ENCODE measurements around the gene GGA2. TPM values are rescaled to one million over a fixed set of nuclear protein-coding genes. Genes with fewer than 3 reads are reported as not detected.

The GGA2 gene, protein sequence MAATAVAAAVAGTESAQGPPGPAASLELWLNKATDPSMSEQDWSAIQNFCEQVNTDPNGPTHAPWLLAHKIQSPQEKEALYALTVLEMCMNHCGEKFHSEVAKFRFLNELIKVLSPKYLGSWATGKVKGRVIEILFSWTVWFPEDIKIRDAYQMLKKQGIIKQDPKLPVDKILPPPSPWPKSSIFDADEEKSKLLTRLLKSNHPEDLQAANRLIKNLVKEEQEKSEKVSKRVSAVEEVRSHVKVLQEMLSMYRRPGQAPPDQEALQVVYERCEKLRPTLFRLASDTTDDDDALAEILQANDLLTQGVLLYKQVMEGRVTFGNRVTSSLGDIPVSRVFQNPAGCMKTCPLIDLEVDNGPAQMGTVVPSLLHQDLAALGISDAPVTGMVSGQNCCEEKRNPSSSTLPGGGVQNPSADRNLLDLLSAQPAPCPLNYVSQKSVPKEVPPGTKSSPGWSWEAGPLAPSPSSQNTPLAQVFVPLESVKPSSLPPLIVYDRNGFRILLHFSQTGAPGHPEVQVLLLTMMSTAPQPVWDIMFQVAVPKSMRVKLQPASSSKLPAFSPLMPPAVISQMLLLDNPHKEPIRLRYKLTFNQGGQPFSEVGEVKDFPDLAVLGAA
- polyA plus RNA-seq (2012; ENCODE audit: insufficient read depth, insufficient read length, low read depth): 41.1 TPM

DNA sequence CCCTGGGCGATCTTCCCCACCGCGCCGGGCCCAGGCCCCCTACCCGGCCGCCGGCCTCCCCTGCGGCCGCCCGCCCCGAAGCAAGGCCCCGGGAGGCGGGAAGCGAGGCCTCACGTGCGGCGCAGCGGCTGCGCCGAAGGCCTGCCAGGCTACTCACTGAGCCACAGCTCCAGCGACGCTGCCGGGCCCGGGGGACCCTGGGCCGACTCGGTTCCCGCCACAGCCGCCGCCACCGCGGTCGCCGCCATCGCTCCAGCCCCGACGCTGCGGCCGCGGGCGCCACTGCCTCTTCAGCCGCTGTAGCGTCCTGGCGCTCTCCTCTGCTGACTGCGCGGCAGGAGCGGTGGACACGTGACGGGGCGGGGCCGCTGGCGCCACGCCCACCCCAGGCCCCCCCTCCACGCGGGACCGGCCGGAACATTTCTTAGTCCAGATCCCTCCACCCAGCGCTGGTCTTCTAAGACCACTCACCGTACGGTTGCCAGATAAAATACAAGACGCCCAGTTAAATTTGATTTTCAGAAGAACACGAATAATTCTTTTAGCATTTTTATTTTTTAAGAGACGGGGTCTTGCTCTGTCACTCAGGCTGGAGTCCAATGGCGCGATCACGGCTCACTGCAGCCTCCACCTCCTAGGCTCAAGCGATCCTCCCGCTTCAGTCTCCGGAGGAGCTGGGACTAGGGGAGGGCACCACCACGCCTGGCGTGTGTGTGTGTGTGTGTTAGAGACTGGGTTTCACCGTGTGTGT, at the start of gene GGA2:
GGA2 (minus strand) TSS at position 331 of the 751 bp plus-strand sequence; CDS start at position 248, 83 bp downstream.
- TF ChIP-seq, protein P1, sequence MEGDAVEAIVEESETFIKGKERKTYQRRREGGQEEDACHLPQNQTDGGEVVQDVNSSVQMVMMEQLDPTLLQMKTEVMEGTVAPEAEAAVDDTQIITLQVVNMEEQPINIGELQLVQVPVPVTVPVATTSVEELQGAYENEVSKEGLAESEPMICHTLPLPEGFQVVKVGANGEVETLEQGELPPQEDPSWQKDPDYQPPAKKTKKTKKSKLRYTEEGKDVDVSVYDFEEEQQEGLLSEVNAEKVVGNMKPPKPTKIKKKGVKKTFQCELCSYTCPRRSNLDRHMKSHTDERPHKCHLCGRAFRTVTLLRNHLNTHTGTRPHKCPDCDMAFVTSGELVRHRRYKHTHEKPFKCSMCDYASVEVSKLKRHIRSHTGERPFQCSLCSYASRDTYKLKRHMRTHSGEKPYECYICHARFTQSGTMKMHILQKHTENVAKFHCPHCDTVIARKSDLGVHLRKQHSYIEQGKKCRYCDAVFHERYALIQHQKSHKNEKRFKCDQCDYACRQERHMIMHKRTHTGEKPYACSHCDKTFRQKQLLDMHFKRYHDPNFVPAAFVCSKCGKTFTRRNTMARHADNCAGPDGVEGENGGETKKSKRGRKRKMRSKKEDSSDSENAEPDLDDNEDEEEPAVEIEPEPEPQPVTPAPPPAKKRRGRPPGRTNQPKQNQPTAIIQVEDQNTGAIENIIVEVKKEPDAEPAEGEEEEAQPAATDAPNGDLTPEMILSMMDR (IDR thresholded peaks at IDR 0.05; ENCODE audit: low read depth, low read length): no peak
- no peaks in the 10 kb centered on the region for H3K4me1 ChIP-seq
- DNase-seq: peak; percentile 89
- H3K4me3 ChIP-seq (ENCODE audit: low read depth, low read length): peak within 1 kb of the TSS; percentile 97
- peaks cover 3% of the 10 kb centered on the region; the same call in 1 of the 2 replicates for H3K36me3 ChIP-seq
- H3K9me3 ChIP-seq: no peaks in the 10 kb centered on the region
- no peaks in the 10 kb centered on the region for H3K27me3 ChIP-seq

DNA sequence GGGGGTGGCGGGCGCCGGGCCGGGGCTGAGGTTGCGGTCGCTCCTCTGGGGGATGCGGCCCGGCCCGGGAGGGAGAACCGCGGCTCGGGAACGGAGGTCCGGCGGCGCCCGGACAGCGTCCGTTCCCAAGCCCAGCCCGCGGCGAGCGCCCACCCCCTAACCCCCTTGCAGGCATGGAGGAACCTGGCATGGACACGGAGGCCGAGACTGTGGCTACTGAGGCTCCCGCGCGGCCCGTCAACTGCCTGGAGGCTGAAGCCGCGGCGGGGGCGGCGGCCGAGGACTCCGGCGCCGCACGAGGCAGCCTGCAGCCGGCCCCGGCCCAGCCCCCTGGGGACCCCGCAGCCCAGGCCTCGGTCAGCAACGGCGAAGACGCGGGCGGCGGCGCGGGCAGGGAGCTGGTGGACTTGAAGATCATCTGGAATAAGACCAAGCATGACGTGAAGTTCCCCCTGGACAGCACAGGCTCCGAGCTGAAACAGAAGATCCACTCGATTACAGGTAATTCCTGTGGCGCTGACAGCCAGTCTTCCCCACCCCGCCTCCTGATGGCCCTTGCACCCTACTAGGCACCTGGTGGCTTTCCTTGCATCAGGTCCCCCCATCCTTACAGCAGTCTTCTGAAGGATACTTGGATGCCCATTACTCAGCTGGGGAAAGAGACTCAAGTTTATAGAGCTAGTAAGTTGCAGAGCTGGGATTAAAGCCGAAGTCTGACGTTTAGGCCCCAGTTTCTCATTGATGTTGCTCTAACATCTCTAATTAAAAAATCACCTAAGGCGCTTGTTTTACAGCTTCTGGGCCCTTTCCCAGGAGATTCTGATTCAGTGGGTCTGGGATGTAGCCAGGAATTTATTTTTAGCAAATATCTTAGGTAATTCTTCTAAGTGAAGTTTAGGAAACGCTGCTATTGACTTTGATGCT, 47.7 kb upstream of the GGA2 start:
- TF ChIP-seq, protein P1 (IDR thresholded peaks at IDR 0.05; ENCODE audit: low read depth, low read length): no peak
- DNase-seq: no peak
- H3K4me3 ChIP-seq (ENCODE audit: low read depth, low read length): peak overlapping the region; percentile 94
- no peaks in the 10 kb centered on the region for H3K27me3 ChIP-seq
- no peaks in the 10 kb centered on the region; the same call in 1 of the 2 replicates for H3K9me3 ChIP-seq
- no peaks in the 10 kb centered on the region for H3K4me1 ChIP-seq
- peaks cover 42% of the 10 kb centered on the region for H3K36me3 ChIP-seq

DNA sequence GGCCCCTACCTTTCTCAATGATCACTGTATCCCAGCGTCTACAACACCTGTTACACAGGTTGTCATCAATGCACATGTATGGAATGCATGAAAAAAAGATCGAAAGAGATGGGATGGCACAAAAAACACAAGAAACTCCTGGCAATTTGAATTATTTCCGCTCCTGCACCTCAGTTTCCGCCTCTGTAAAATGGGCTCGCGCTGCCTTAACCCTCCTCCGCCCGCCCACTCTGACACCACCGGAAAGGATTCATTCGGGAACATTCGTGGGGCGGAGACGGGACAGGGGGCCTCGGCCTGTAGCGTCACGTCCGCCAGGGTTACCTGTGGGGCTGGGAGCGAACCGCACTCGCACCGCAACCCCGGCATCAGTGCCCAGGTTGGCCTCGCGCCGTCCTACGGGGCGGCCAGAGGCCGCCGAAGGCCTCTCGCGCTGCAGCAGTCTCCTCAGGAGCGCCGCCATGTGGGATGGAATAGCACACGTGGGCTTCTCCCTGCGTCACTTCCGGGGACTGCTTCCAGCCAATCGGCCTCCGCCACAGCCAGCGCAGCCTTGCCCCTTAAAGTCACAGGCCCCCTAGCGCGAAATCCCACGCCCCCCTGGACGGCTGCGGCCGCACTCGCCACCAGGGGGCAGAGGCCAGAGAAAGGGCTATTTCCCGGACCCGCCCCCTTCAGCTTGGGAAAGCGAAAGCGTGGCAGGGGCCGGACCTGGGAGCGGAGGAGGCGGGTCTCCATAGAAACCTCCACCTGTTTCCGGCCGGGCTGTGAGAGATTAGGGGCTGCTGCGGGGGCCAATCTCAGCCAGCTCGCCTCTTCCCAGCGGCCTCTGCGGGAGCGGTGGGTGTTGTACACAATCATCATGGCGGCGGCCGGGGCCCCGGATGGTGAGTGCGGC, 46.8 kb upstream of the GGA2 start, which contains the start of the genes EARS2 and UBFD1:
EARS2 (minus strand) TSS at position 470 of the 898 bp plus-strand sequence; CDS start at position 463, 7 bp downstream.
UBFD1 (plus strand) TSS at position 847 of the 898 bp plus-strand sequence; CDS start at position 863, 16 bp downstream.
- H3K4me1 ChIP-seq: no peaks in the 10 kb centered on the region
- TF ChIP-seq, protein P1 (IDR thresholded peaks at IDR 0.05; ENCODE audit: low read depth, low read length): peak; percentile 89
- H3K27me3 ChIP-seq: no peaks in the 10 kb centered on the region
- no peaks in the 10 kb centered on the region; the same call in 1 of the 2 replicates for H3K9me3 ChIP-seq
- DNase-seq: peak; percentile 99
- peaks cover 42% of the 10 kb centered on the region for H3K36me3 ChIP-seq
- peak within 1 kb of the TSS; percentile 94 for H3K4me3 ChIP-seq (ENCODE audit: low read depth, low read length)

DNA sequence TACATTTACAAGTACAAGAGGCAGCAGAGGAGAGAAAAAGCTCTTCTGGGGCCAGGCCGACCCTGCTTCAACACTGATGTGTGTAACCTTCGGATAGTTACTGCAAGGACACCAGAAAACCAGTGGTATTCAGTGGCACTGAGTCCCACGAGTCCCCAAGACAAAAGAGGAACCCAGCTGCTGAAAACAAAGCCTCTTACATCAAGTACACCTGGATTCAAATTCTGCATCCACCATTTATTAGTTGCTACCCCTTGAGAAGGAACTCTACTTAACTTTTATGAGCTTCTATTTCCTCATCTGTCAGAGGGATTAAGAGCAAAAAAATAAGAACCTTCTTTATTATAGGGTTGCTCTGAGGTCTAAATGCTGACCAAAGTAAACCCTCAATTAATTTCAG, 44.2 kb upstream of the GGA2 start:
- Histone ChIP-seq H3K36me3 (peaks cover 42% of the 10 kb centered on the region), H3K4me3 (ENCODE audit: low read depth, low read length) (no peak overlapping the region), H3K9me3 (no peaks in the 10 kb centered on the region; the same call in 1 of the 2 replicates), H3K27me3 (no peaks in the 10 kb centered on the region), H3K4me1 (no peaks in the 10 kb centered on the region)
- no peak for DNase-seq
- TF ChIP-seq, protein P1 (IDR thresholded peaks at IDR 0.05; ENCODE audit: low read depth, low read length): no peak

All from BE2C (cell line).